Eye (tissue), 1 donor: ENCODE results near the gene C18orf63.
"Not testable (repeated sequence)": the region's sequence is repeated elsewhere in the genome, so short reads cannot be mapped to it uniquely, and the experiment has no call there.

ENCODE experiments used
- DNase-seq: peaks from one replicate; pipeline ENCODE4 v3.0.0-alpha.2; 2015

C18orf63 gene

DNA sequence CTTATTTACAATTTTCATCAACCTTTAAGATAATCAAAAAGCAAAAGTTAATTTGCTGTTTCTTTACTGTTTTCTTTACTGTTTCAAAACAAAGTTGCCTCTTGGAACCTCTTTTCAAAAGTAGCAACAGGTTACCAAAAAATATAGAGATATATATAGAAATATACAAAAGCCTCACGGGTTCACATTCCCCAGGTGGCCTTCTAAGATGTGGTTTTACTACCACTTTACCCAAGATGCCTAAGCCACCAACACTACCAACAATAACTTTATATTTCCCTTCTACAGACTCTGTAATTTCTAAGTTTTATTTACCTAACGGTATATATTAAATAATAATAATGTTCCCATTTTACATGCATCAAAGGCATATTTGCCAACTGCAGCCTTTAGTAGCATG, 28.8 kb upstream of the C18orf63 start:
- DNase-seq: no peak

DNA sequence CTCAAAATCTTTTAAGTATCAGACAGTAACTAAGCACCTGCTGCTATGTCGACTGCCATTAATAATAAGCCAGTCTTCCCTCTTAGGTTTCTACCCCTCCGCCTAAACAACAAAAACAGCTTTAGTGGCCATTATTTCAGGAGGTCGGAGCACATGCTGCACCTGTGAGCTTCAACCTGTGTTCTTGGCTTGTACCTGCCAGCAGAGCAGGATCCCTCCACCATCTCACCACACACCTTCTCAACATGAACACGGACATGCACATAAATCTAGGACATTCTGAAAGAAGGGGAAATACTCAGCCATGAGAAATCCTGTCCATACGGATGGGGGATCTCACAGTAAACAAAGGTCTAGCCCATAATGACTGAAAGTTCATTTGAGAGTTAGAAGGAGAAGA, 27.6 kb upstream of the C18orf63 start:
- no peak for DNase-seq

DNA sequence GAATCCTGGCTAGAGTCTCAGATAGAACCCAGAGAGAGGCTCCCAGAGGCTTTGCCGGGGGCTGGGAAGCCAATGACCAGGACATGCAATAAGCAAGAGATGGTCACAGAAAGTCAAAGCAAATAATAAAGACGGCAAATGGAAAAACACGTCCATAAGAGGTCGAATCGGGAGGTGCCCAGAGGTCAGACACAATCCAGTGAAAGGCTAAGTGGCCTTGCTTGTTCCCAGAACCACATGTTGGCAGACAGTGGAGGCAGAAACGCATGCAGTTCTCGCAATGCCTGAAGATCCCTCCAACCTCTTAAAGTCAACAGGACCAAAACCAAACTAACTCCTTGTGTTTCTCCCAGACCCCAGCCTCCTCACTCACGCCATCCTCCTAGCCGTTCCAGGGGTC, 26.9 kb upstream of the C18orf63 start:
- DNase-seq: no peak

DNA sequence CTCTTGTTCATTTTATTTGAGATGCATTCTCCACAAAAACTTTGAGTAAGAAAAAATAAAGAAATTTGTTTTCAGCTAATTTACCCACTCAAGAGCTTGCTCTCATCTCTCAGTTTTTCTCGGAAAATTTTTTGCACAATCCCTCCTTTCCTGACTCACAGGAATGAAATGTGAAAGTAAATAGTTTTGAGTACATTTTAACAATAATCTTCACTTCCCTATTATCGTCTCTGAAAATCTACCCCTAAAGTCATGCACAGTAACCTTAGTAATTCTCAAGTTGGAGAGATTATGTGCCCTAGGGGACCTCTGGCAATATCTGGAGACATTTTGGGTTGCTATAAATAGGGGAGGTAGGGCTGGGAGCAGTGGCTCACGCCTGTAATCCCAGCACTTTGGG, 26.5 kb upstream of the C18orf63 start:
- DNase-seq: no peak

DNA sequence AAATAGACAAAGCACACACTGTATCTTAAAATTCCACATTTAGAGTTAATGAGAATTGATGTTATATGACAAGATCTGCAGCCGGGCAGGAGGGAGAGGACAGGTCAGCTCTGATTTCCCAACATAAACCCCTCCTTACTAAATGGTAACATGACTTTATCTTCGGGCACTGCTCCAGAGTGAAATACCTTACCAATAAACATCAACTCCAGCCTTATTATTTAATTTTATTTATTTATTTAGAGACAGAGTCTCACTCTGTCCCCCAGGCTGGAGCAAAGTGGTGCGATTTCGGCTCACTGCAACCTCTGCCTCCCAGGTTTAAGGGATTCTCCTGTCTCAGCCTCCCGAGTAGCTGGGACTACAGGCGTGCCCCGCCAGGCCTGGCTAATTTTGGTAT, 25.6 kb upstream of the C18orf63 start:
- no peak for DNase-seq

DNA sequence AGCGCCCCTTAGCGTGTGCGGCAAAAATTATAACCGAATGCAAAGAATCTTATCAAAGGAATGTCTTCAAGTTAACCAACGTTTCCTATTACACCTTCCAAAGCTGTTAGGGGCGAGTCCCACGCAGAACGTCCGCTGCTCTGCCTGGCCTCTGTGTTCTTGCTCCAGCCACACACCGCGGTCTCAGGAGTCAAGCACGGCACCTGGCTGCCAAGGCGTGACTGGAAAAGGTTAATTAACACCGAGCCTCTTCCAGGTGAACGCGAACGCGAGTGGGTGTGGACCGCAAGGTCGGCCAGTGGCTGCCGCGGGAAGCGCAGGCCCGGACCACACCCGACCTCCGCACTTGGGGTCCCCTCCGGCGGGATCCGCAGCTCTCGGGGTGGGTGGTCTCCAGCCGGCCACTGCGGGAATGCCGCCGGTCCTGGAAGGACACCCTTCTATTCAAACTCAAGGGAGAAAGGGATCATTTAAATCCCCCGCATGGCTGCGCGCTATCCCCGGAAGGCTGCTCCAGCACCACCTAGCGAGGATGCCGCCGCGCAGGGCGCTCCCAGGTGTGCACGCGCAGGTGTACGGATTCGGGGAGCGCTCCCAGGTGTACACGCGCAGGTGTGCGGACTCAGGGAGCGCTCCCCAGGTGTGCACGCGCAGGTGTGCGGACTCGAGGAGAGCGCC, 24.7 kb upstream of the C18orf63 start:
- peak; percentile 55 for DNase-seq

DNA sequence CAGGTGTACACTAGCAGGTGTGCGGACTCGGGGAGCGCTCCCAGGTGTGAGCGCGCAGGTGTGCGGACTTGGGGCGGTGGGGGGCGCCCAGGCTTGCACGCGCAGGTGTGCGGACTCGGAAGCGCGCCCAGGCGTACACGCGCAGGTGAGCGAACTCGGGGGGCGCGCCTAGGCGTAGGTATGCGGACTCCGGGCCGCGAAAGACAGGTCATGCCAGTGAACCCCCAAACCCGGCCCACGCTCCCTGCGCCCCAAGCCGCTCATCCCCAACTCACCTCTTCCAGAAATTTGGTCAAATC, 24.2 kb upstream of the C18orf63 start:
- no peak for DNase-seq

DNA sequence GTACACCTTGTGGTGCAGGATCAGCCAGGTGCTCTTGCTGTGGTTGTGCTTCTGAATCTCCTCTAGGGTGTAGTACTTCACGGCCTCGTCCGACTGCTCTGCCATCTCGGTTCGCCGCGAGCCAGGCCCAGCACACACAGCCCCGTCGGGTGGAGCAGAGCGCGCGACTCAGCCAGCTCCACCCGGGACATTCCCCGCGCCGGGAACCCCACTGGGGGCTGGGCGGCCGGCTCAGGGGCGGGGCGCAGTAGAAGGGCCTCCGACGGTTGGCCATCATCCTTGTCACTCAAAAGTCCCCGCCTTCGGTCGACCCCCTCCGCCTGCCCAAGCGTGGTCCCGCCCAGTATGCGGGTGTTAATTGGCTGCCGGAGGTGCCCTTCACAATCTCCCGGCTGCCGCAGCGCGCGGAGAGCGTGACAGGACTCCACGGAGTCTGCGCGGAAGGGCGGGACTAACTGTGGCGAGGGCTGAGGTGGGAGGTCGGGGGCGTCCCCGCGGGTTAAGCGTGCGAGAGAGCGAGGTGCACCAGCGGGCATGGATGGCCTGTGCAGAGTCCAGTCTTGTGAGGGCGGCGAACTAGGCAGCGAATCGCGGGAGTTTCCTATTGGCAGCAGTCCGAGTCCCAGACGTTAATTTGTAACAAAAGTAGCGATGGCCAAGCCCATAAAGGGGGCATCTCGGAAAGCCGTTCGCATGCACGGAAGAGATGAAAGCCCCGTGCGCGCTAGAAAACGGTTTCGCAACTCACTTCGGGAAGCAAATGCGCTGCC, 23.7 kb upstream of the C18orf63 start, which contains the start of gene CYB5A:
TSS of gene CYB5A (minus strand) at position 193 of the 770 bp plus-strand sequence. CDS start at position 105, 88 bp downstream.
- peak; percentile 99 for DNase-seq

DNA sequence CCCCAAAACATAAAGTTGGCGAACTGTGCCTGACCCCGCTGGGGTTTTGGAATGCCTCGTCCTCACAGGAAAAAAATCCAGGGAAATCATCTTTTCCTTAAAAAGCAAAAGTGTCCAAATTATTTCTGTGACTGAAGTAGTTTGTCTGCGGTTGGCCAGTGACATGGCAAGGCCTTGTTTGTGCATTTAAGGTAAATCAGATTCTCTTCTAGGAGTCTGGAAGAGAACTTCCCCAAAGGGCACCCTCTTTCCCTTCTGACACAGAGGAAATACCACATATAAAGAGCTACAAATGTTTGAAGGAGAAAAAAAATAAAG, 23.1 kb upstream of the C18orf63 start:
- DNase-seq: no peak

DNA sequence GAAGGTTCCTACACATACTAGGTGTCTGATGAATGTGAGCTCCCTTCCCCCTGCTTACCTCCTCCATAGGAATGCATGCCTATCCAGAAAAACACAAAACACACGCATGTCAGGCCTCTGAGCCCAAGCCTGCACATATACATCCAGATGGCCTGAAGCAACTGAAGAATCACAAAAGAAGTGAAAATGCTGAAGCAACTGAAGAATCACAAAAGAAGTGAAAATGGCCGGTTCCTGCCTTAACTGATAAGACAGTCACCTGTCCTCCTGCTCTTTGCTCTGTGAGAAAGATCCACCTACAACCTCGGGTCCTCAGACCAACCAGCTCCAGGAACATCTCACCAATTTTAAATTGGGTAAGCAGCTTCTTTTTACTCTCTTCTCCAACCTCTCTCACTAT, 22.7 kb upstream of the C18orf63 start:
- not testable (repeated sequence) for DNase-seq

DNA sequence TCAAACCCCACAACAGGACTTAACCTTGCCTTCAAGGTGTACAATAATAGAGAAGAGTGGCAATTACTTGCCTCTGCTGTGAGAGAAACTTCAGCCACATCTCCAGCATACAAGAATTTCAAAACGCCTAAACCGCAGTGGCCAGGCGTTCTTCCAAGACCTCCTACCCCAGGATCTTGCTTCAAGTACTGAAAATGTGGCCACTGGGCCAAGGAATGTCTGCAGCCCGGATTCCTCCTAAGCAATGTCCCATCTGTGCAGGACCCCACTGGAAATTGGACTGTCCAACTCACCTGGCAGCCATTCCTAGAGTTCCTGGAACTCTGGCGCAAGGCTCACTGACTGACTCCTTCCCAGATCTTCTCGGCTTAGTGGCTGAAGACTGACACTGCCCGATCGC, 21.1 kb upstream of the C18orf63 start:
- no peak for DNase-seq

DNA sequence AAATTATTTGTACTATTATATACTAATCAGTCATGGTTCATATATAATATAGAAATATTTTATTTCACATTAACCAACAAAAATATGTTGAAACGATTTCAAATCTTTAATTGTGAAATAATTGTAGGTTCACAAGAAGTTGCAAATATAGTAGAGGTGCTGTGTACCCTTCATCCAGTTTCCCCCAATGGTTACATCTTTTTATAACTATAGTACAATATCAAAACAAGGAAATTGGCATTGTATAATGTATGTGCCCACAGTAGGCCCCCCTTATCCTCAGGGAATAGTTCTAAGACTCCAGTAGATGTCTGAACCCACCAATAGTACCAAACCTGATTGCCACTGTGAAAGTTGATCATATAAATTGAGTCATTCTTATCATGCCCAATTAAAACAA, 16.5 kb upstream of the C18orf63 start:
- DNase-seq: no peak

DNA sequence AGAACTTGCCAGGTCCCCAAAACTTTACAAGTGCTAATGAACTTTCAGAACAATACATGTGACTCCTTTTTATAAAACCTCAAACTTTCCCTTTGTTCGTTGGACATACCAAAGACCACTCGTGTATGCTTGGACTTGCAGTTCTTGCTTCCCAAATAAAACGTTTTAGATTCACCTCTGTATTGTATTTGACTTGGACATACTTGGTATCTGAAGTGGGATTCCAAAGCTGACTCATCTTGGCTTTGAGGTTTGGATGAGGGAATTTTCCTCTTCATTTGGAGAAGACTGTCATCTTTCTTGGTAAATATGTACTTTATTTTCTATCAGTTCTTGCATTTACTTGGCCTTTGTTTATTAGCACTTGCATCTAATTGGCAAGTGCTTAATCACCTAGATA, 15.9 kb upstream of the C18orf63 start:
- DNase-seq: no peak

DNA sequence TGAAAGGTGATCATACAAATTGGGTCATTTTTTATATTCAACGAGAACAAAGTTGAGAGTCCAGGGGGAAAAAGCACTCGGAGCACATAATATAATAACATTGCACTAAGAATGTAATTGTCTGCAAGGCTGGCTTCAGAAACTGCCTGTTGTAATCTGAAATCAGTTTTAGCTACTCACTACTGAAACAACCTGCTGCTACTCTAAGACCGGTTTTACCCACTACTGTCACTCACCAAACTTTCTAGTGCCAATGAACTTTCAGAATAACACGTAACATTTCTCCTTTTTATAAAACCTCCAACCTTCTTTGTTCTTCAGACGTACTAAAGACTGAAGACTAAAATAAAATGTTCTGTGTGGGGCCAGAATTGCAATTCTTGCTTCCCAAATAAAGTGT, 12.3 kb upstream of the C18orf63 start:
- DNase-seq: no peak

DNA sequence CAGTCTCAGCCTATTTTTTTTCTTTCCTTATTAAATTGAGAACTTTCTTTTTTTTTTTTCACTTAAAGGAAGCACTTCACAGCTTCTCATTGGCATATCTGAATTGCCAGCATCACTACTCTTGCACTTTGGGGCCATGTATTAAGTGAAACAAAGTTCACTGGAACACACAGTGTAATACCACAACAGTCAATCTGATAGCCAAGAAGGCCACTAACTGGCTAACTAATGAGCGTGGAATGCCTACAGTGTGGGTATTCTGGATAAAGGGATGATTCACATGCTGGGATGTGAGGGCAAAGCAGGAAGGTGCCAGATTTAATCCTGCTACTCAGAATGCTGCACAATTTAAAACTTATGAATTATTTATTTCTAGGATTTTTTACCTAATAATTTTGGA, 11.7 kb upstream of the C18orf63 start:
- no peak for DNase-seq

DNA sequence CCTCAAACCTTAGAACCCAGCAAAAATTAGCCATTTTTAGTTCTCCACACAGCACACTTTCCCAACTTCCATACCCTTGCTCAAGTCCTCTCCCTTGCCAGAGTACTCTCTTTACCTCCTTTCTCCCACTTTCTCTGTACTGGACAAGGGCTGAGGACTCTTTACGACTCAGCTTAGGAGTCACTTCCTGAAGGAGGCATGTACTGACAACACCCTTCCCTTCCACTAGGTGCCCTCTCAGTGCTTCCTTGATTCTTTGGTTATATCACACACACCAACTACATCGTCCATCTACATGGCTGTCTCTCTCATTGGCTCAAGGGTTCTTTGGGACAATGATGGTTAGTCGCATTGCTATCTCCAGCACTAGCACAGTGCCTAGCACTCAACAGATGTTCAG, 5.2 kb upstream of the C18orf63 start:
- DNase-seq: no peak

DNA sequence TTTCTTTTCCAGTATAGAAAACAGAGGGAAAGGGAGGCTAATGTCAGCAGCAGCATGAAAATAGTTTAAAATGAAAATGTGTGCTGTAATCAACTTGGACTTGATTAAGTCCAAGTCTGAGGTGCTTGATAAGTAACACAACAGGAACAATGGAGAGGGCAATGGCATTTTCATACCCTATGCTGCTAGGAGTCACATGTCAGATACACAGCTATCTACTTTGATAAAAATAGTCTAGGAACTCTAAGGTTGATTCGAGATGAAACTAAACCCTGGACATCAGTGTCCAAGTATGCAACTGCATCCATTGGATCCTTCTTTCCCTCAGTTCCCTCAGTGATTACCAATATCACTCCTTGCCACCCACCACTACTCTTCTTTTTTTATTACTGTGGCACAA, 4.6 kb upstream of the C18orf63 start:
- DNase-seq: no peak

DNA sequence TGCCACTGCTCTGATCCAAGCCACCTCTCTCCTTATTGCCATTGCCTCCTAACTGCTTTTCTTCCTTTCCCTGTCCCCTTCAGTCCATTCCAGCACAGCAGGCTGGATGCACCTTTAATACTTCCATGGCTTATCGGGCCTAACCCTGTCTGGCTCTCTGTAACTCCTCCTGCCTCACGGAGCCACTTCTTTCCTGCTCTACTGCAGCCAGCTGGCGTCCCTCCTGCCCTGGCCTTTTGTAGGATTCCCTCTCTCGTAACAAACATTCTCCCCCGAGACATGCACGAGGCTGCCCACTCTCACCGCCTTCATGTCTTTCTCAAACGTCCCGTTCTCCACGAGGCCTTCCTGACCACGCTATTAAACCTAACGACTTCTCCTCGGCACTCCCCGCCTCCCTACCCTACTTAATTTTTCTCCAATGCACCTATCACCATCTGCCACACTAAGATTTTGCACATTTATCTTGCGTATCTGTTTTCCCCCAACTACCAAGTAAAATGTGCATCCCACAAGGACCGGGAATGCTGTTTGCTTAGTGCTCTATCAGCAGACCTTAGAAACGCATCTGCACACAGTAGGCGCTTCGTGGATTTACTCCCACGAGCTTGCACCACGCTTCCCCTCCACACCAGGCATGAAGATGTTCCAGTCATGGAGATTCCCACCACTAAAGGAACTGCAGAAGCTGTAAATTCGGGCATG, 728 bp upstream of the C18orf63 start:
- no peak for DNase-seq

DNA sequence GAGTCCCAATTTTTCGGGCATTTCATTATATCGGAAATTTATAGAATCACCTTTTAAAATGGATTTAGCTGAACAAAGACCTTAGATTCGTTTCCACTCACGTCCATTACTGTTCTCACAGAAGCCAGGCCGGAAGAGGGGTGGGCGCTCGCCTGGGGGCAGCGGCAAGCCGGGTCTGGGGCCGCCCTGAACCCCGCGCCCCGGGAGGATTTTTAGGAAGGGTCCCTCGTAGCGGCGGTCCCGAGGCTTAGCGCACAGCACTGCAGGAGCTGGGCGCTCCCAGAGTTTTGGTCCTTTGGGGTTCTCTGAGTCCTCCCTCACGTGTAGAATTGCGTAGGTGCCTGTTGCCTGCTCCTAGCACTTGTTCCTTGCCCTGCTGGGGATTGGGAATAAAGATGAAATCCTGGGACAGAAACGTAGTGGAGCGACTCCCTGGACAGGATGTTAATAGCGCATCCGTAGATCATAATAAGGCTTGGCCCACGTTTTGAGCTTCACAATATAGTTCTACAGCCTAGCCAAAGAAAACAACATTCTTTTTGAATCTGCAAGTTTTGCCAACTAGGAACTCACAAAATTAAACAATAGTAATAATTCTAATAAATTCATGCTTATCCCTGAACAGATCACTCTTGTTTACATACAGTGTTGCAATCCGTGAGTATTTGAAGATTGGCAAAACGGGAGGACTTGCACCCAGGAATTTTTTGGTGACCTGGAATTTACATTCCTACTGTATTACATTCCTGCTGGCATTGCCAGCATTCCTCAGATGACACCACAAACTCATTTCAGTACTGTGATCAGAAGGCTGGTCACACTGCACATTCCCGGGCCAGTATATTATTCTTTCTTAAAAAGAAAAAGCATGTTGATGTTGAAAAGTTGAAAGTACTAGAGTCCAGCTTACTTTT, 875 bp downstream of the C18orf63 start:
- DNase-seq: peak; percentile 52

DNA sequence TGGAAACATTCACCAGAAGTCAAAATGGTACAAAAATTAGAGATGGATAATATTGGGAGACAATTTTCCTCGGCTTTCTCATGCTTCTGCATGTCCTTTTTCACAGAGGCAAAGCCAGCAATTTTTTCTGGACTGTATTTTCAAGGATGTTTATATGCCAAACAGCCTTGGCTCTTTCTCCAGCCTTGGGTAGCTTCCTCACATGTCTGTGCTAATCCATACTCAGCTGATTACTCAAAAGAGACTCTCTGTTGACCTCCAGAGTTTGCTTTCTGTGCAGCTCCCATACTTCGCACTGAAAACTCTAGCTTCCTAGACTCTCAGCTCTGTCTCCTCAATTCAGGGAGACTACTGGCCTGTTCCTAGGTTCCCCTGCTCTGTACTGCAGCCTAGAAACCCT, 10.6 kb downstream of the C18orf63 start:
- DNase-seq: no peak

DNA sequence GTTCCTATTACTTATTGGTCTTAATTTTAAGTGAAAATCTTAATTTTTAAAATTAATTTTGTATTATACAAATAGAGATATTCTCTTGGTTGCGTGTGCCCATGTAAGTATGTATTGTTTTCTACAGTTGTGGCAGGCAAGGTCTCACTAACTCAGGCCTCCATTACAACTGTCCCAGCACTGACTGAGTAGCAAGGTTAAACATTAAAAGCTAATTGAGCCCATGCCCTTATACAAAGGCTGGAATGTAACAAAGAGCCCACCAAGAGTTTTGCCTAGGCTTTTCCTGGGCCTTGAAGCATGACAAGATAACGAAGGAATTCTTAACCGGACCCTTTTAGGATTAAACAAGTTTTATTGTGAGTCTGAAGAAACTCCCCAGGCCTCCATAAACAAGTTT, 11.2 kb downstream of the C18orf63 start:
- DNase-seq: not testable (repeated sequence)

DNA sequence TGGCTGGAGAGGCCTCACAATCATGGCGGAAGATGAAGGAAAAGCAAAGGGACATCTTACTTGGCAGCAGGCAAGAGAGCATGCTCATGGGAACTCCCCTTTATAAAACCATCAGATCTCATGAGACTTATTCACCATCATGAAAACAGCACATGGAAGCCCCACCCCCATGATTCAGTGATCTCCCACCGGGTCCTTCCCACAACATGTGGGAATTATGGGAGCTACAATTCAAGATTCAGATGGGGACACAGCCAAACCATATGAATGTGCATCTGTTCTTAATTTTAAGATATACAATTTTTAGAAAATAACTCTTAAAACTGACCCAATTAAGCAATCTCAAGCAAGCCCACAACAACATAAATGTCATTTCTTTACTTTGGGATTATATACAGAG, 12.6 kb downstream of the C18orf63 start:
- DNase-seq: no peak

DNA sequence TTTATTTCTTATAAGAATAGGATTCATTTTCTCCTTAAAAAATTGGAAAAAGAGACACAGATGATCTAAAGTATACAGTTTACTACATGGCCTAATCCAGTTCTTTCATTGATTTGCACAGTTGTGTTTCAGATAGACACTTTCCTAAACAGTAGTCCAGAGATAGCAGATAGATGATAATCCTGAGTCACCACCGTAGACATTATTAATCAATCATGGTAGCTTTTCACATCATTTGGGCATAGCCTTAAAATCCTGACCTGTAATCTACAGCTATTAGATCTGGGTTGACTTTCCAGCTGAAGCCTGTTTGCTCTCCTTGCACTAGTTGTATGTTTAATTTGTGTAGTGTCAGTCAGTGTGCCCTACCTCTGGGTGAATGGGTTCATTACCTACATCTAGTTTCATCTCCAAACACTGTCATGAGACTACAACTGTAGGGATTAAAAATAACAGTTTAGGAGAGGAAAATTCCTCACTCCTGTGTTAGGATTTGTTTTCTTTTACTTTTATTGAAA, 14.1 kb downstream of the C18orf63 start:
- DNase-seq: no peak
